SH-SY5Y (cell line): ENCODE measurements around the gene ROBO3.

Source experiments
- GATA2 ChIP-seq: IDR thresholded peaks from 2 replicates; pipeline ENCODE4 v1.6.1; 2011; ENCODE audit warnings: mild to moderate bottlenecking, low read depth, low read length
- GATA3 ChIP-seq: IDR thresholded peaks from 2 replicates; pipeline ENCODE4 v1.6.1; 2011; ENCODE audit warnings: low read depth, mild to moderate bottlenecking, low read length, moderate library complexity

DNA sequence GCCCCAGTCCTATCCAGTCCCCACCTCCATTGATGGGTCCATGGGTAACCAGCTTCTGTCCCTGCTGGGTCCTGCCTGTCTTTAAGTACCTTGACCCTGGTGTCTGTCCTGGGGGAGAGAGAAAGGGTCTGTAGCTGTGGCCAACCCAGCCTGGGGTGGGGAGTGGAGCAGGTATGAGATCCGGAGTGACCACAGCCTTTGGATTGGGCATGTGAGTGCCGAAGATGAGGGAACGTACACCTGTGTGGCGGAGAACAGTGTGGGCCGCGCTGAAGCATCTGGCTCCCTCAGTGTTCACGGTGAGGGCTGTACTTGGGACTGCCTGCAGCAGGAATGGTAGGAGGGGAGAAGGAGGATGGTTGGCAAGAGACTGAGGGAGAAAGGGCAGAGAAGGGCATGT lies 5.2 kb downstream of the ROBO3 start:
- no peak for TF ChIP-seq GATA2
- no peak for TF ChIP-seq GATA3
